Ramos (cell line): ENCODE results near the gene SHISA5.

Source experiments
- in situ Hi-C: fragments of 300-500 bp; cut with MboI; formaldehyde crosslinking; loops from one replicate; pipeline ENCODE4 v1.14.3; 2022; ENCODE audit warnings: low sequenced_read_pairs; ENCODE audit not compliant: unreplicated experiment

SHISA5 gene

DNA sequence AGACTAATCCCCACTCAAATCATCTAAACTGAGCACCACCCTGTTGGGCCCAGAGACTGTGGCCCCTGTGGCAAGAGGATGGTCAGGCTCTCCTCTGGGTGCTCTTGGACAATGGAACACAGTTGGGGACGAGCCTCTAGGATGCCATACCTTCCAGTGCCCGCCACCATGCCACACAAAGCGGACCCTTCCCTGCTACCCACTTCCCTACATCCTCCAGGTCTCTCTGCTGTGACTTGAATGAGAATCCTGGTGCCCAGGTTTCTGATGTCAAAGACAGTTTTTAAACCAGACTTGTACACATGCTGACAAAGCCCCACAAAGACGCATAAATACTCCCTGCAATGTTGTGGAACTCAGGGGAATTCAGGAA is 68.8 kb downstream of the SHISA5 start:
- in situ Hi-C loops, result loop anchor here (5.0 to 10.0 kb wide), 2 partner anchors 200 to 243 kb away; no protein-coding TSS in a partner anchor

DNA sequence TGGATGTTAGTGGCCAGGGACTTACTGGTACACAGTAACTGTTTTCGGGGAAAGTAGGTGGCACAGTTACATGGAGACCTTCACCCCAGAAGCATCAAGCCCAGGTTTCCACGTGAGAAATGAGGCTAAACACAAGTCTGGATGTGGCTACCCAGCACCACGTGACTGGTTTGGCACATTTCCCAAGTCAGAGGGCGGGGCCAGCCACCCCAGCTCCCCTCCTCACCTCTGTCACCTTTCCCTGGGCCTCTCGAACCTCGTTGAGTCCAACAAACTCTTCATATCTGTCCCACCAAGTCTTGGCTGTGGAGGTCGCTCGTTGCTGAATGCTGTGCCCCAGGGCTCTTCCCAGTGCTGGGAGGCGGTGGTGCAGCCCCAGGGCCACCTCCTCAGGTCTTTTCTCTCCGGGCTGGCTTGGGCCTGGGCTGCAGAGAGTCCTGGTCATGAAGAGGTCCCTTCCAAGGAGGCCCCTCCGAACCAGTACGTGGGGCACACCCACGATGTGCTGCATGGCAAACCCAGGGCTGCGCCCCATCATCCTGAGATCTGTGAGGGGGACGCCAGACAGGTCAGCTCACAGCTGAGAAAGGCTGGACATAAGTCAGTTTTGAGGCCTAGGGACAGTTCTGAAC is 69.3 kb downstream of the SHISA5 start:
- in situ Hi-C loops, result loop anchor here (5.0 to 10.0 kb wide), 2 partner anchors 200 to 242 kb away; no protein-coding TSS in a partner anchor

DNA sequence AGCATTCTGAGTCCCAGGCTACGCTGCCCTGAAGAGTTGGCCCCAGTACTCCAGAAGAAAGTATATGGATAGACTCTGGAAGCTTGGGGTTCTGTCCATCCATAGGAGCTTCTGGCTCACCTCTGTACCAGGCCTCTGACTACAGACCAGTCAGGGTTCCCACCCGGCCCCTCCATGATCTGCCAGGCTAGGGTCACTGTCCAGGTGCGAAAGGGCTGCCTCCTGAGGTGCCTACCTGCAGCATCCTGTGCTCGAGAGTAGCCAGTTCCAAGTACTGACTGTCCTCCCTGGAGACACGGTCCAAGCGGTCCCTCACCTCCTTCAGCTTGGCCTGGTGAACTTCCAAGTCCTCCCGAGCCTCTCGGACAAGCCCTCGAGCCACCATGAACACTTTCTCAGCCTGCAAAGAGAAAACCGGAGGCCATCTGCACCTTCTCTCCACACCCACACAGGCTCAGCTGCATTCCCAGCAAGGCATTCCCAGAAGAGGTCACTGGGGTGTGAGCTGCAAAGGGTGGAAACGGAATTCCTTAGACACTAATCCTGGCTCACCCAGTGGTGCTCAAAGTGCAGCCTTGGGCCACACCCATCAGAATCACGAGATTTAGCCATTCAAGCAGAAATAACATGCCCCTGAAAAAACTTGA is 70.4 kb downstream of the SHISA5 start:
- in situ Hi-C loops, result loop anchor here (10.0 kb wide), 1 partner anchor 199 kb away; no protein-coding TSS in a partner anchor

DNA sequence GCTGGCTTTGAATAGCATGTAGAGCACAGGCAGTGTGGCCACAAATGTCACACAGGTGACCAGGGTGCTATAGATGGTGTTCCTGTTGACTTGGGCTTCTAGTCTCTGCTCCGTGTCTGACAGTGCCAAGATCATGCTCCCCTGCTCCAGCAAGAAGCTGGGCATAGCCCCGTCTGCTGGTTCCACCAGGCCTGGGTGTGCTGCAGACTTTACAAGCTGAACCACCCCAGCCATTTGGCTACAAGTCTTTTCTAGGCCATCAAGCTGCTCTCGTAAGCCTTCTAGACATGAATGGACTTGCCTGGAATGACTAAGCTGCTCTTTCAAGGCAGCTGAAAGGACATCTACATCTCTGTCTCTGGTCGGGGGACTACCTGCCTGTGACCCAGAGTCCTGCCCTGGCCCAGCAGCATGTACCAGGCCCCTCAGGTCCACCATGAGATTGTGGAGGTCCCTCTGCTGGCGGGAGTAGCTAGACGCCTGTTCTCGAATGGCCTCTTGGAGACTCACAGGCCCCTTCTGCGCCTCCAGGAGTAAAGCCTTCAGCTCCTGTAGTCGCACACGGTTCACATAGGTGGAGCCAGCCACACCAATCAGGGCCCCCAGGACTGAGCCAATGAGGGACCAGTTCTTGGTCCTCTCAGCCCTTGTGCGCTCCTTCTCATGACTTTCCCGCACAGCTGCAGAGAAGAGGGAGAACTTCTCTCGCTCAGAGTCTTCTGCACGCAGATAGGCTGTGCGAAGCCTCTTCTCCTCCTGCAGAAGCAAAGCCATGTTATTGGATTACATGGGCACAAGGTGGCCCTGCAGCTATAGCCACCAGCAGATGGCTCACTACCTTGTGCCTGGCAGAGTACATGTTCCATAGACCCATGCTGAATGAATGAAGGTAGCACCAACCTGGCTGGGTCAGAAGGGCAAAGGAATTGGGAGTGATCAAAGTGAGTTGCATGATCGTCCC is 71.3 kb downstream of the SHISA5 start:
- in situ Hi-C loops, result loop anchor here (10.0 kb wide), 1 partner anchor 198 kb away; no protein-coding TSS in a partner anchor

DNA sequence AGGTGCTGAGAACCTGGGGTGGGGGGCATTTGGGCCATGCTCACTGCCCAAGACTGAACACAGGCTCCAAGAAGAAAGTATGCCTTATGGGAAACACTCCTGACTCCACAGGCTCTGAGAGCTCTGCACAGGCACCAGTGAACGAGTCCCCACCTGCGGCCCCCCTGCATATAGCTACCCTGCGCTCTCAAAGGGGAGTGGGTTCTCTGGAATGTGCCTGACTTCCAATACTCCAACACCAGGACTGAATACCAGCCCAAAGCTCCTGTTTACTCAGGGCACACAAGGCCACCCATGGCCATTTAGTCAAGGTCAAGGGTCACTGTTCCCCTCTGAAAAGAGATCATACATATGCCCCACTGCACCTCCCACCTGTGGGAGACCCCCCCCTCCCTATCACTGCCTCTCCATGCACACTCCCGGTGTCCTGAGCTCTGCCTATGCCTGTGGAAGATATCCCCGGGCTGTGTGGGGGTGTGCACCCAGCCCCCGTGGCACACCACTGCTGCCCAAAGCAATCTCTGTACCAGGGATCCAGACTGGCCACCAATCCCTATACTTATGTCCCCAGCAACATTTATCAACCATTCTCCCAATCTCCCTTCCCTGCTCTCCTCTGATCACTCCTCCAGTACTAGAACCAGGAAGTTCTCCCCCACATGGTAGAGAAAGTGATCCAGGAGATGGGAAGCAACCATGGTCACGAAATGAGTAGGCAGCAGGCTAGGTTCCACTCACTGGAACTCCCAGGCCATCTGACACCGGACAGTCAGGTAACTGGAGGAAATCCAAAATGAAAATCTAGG is 72.5 kb downstream of the SHISA5 start:
- in situ Hi-C loops, result loop anchor here (10.0 kb wide), 1 partner anchor 197 kb away; no protein-coding TSS in a partner anchor

DNA sequence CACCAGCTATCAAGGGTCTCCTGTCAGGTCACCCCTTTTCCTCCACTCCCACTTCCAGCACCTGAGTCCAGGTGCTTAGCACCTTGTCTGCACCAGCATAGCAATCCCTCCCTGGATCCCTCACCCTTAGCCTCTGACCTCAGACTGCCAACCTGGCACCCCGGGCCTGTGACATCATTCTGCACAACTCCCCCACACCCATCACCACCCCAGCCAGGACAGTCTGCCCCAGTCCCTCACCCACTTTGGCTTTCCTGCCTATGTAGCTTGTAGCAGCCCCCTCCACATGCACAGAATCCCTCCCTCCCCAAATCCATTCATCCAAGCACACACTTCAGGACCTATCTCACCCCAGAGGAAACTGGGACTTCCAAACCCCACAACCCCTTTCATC is 73.3 kb downstream of the SHISA5 start:
- in situ Hi-C loops, result loop anchor here (10.0 kb wide), 1 partner anchor 196 kb away; no protein-coding TSS in a partner anchor

DNA sequence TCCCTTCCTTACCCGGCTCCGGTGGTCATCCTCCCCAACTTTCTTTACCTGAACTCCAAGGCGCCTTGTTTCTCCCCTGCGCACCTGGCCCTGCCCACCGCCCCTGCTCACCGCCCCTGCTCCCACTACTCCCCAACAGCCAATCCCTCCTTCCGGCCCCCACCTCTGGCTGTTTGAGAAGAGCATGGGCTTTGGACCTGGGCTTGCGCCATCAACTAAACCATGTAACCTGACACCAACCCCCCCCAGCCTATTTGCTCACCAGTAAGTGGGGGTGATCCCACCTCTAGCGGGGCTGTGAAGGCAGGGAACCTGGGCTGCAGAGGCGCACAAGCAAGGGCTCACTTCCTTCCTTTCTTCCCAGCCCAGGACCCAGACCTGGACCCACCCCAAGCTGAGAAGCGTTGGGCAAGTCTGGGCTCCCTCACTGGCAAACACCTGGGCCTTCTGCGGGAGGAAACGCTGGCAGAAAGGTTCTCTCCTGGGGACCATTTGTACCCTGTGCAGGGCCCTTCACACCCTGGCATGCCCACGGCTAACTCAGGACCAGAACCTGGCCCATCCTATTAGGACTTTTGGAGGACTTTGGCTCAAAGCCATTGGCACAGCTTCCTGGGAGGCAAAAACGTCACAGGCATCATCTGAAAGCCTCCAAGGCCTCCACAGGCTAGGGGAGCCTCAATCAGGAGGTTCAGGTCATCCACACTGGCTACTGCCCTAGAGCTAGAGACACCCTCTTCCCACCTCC is 73.8 kb downstream of the SHISA5 start, which contains the start of gene PLXNB1:
PLXNB1 (minus strand) TSS at position 127 of the 748 bp plus-strand sequence. CDS start 5,475 bp downstream, outside the sequence.
- in situ Hi-C loops, result loop anchor here (10.0 kb wide), 1 partner anchor 195 kb away; no protein-coding TSS in a partner anchor

DNA sequence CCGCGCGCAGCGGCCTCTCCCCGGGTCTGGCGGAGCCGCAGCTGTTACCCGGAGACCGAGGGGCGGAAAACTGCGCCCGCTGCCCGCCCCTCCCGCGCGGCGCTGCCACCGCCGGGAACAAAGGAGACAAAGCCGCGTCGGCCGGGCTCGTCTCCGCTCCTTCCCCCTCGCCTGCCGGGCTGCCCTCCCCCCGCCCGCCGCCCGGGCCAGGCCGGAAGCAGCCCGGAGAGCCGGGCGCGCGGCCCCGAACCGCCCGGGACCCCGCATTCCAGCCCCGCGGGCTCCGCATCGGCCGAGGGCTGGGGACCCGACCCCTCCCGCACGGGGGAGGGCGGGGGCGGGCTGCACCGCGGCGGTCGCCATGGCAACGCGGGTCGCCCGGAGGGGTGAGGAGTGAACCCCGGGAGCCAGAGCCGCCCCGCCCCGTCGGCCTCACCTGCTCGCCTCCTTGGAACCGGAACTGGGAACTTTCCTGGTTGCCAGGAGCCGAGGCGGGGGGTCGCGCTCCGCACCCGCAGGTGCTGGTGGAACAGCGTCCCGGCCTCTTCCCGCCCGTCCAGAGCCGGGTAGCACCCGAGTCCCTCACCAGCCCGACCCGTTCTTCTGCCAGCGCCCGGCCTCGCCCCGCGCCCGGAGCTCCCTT is 74.5 kb downstream of the SHISA5 start:
- in situ Hi-C loops, result no loop called here

DNA sequence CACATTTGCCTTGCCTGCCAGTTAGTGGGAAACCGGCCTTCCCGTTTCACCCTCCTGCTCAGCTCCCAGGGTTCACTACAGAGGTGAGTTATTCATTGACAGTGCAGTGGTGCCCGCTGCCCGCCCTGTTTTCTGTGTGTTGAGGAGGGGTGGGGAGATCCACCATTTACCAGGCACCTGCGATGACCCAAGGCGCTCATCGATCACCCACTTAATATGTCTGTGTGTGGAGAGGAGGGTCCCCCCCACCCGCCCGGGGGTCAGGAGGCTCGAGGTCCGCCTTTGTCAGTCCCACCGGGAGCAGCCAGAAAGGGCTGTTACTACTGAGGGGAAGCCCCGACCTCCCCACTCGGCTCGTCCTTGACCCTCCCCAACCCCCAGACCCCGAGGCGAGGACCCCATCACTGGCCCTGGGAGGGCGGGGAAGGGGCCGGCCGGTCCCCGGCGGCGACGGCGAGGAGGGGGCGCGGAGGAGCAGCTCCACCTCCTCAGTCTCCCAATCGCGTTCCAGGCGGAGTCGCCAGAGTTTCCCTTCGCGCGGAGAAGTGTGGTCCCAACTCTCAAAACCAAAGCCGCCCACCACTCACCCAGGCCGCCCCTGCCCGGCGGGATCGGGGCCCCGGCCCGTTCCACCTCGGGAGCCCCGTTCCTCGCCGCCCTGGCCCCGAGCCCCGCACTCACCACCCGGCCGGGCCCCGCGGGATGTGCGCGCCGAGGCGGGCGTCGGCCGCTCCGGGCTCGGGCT is 75.2 kb downstream of the SHISA5 start:
- in situ Hi-C loops, result no loop called here

DNA sequence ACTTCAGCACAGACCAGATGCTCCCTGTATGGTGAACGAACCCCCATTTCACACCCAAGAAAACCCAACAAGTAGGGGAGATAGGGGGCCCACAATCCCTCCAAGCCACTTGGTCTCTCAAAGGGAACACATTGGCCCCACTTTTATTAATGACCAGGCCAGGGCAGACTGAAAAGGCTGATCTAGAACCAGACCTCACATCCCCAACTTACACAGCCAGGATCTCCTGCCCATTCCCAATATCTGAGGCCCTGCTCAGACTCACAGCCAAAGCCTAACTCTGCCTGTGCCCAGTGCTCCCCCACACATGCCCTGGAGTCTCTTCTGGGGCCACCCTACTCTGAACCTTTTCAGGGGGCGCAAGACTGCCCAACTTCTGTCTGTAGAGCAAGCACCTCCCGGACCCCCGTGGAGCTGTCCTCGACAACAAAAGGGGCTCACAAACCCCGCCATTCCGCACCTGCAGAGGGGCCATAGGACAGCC is 75.8 kb downstream of the SHISA5 start:
- in situ Hi-C loops, result no loop called here

DNA sequence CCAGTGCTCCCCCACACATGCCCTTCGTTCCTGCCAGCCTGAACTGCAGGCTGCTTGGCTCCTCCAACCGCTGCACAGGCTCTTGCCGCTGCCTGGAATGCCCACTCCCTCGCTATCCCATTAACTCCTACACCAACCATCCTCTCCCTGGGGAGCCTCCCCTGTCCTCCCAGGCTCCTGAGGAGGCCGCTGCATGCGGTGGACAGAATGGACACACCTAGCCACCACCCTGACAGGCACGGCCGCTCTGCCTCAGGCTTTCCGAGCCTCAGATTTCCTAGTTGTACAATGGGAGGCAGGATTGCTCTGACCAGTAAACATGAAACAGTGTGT is 76.4 kb downstream of the SHISA5 start:
- in situ Hi-C loops, result no loop called here

DNA sequence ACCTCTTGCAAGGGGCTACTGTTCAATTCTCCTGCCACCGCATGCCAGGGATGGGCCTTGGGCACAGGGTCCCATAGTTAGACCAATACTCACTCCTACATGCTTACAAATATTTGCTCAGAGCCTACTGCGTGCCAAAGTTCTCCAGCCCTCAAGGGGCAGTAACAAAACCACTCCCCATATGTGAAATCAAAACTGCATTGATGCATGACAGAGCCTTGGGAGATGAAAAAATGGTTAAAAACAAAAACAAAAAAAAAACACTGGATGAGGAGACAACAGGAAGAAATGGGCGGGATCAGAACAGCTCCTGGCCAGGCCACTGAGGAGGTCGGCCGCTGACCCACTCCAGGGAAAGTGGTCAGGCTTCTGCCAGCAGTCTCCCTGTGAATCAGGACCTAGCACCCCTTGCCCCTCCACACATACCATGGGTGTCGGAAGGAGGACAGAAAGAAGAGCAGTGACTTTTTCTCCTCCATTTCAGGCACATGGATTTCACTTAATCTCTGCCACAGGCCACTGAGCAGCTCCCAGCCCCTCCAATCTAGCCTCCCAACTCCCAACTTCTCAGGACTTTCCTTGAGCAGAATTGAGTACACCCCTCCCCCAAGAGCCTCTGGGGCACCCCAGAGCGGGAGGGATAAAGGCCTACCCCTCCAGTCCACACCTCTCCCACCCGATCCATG is 76.9 kb downstream of the SHISA5 start:
- in situ Hi-C loops, result no loop called here

DNA sequence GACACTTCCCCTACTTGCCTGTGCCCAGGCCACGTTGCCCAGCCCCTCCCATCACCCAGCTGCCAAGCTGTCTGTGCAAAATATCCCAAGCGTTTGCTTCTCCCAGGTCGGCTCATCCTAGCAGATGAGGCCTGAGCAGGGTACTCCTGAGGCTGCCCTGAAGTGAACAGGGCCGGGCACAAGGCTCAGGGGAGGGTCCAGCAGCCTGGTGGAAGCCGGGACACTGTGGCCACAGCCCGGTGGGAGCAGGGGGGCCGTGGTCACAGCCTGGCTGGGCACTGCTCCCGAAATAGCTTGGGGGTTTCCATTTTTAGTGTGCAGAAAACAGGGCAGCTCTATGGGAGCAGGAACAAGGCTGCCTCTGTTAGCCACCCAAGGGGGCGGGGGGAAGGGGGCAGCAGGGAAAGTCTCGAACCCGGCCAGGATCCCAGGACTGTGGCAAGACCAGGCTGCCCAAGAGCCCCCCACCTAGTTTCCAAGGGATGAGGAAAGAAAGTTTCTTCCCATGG is 77.5 kb downstream of the SHISA5 start:
- in situ Hi-C loops, result no loop called here

DNA sequence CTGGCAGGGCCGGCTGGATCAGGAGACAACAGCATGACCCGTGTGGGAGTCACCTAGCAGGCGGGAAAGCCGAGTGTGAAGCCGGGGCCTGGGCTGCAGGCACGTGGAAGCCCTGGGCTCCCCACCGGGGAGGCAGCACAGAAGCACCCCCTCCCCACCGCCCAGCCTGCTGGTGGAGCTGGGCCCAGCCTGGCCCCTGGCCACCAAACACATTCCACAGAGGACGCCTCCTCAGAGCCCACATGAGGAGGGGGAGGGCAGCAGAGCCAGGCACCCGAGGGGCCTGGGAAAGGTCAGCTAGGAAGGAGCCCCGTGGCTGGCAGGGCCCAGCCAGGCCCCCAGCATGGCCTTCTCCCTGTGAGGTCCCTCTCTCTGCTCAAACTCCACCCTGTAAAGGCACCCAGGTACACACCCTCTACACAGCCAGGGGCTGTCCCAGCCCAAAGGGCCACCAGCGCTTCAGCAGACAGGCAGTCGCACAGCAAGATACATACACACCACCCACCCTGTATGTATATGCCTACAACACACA is 78.6 kb downstream of the SHISA5 start:
- in situ Hi-C loops, result no loop called here

DNA sequence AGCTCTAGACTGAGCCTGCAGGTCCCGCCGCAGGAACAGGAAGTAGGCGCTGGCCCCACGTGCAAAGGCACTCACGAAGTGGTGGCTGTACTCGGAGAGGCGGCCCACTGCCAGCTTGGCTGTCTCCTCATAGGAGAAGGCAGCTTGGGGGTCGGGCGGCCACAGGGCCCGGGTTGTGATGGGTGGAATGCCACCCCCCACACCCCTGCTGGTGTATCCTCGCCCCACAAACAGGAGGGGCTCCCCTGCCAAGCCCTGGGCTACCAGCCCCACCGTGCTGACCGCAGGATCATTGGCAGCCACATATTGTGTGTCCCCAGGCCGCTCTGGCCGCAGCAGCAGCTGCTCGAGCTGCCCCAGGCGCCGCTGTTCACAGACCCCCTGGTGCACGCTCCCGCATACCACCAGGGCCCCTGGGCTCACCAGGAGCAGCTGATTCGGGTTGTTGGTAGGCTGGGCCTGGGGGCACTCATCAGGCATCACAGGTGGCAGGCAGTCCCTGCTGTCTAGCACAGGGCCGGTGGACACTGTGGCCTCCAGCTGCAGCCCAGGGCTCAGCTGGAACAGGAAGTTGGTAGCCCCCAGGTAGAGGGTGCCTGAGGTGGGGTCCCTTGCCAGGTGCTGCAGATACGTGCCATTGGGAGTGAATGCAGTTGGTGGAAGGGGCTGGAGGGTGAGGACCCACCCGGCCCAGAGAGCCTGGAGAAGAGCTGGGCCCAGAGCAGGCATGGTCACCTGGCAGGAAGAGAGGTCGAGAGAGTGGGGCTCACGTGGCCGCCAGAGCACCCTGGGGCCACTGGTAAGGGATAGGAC is 79.9 kb downstream of the SHISA5 start:
- in situ Hi-C loops, result no loop called here
